HEK293 (cell line): ENCODE data around the gene RPS15.
A peak's percentile ranks its signal among the peaks of the same experiment; 100 is the strongest.

Experiments used
- CTCF ChIA-PET: fragments of 350-600 bp; formaldehyde crosslinking; extraction: SDS; loops from one replicate; lab custom pipeline; 2021; ENCODE audit warnings: antibody characterized with exemption; lab: Yijun Ruan, JAX
- POLR2A ChIA-PET: fragments of 300-600 bp; formaldehyde crosslinking; extraction: SDS; loops from one replicate; lab custom pipeline; 2020; ENCODE audit warnings: antibody characterized with exemption, inconsistent platforms; lab: Yijun Ruan, JAX
- H3K27ac ChIP-seq: fragments of 200-500 bp; sonication (Bioruptor generic); 2 replicates; pipeline ENCODE4 v1.5.1; 2014; ENCODE audit warnings: low read depth, low read length, control low read depth, inconsistent platforms; ENCODE audit errors: extremely low read depth
- H3K36me3 ChIP-seq, 2 experiments: fragments of 200-500 bp in 1 of 2; sonication (Bioruptor generic) in 1 of 2; 1 replicate in 1 of 2; 2 replicates in 1 of 2; pipeline ENCODE4 v1.5.1; 2014 to 2017; ENCODE audit warnings: inconsistent platforms in 2 of 2, low read length in 2 of 2; ENCODE audit not compliant: control insufficient read depth in 2 of 2, insufficient read depth in 1 of 2
- H3K4me1 ChIP-seq: fragments of 200-500 bp; sonication (Bioruptor generic); 2 replicates; pipeline ENCODE4 v1.5.1; 2014; ENCODE audit warnings: mild to moderate bottlenecking, low read length, inconsistent platforms; ENCODE audit not compliant: control insufficient read depth, insufficient read depth
- H3K4me3 ChIP-seq: 2 replicates; pipeline ENCODE4 v1.5.1; 2011; ENCODE audit warnings: low read depth, mild to moderate bottlenecking, control low read depth, low read length, moderate library complexity
- H3K9me3 ChIP-seq: fragments of 200-500 bp; sonication (Bioruptor generic); 2 replicates; pipeline ENCODE4 v1.5.1; 2014; ENCODE audit warnings: low read depth, low read length, inconsistent platforms; ENCODE audit not compliant: control insufficient read depth, insufficient read depth
- KLF1 ChIP-seq: fragments of 450-650 bp; formaldehyde crosslinking; IDR thresholded peaks from 2 replicates; pipeline ENCODE4 v1.5.1; 2016; ENCODE audit warnings: missing biosample characterization, missing genetic modification characterization
- KLF8 ChIP-seq: fragments of 450-650 bp; formaldehyde crosslinking; IDR thresholded peaks from 2 replicates; pipeline ENCODE4 v1.5.1; 2016; ENCODE audit warnings: missing biosample characterization, missing genetic modification characterization
- ZNF16 ChIP-seq: fragments of 450-650 bp; formaldehyde crosslinking; IDR thresholded peaks from 2 replicates; pipeline ENCODE4 v1.5.1; 2016; ENCODE audit warnings: low read depth, missing biosample characterization, missing genetic modification characterization
- ZNF23 ChIP-seq: fragments of 450-650 bp; formaldehyde crosslinking; IDR thresholded peaks from 2 replicates; pipeline ENCODE4 v1.5.1; 2016; ENCODE audit warnings: missing biosample characterization, missing genetic modification characterization, borderline replicate concordance
- TF ChIP-seq, protein P1 (sequence below): fragments of 450-650 bp; formaldehyde crosslinking; IDR thresholded peaks from 2 replicates; pipeline ENCODE4 v1.5.1; 2016; ENCODE audit warnings: missing biosample characterization, missing genetic modification characterization
- TF ChIP-seq, protein P2 (sequence below): fragments of 450-650 bp; formaldehyde crosslinking; IDR thresholded peaks from 2 replicates; pipeline ENCODE4 v1.5.1; 2016; ENCODE audit warnings: missing biosample characterization, missing genetic modification characterization

The RPS15 gene

DNA sequence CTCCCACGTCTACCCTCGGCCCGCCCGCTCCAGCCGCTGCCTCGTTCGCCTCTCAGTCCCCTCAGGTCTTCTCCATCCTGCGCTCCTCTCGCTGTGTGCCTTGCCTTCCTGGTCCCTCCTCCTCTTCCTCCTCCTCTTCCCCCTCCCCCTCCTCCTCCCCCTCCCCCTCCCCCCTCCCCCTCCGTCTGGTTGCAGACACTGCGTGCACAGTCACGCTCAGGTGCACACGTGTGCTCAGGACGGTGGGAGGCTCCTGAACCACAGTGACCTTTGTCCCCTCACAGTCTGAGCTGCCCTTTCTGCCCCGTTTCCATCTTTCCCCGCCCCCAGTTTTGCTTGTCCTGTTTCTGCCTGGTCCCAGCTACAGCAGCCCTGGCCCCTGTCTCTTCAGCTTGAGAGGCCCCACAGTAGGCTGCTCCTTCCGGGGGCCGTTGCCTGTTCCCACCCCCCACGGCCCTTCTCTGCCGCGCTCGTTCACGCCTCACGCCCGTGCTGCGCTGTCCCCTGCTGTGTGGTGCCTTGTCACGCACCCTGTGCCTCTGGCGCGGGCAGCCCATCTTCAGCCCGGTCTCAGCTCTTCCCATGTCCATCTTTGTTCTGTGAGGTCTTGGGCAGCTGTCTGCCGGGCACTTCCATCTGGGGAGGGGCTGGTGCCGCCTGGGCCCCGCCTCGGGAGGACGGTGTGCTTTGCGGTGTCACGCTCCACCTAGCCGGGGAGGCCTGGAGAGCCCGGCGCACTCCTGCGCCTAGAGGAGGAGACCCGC is 13.8 kb upstream of the RPS15 start (continued):
- TF ChIP-seq, protein P1, sequence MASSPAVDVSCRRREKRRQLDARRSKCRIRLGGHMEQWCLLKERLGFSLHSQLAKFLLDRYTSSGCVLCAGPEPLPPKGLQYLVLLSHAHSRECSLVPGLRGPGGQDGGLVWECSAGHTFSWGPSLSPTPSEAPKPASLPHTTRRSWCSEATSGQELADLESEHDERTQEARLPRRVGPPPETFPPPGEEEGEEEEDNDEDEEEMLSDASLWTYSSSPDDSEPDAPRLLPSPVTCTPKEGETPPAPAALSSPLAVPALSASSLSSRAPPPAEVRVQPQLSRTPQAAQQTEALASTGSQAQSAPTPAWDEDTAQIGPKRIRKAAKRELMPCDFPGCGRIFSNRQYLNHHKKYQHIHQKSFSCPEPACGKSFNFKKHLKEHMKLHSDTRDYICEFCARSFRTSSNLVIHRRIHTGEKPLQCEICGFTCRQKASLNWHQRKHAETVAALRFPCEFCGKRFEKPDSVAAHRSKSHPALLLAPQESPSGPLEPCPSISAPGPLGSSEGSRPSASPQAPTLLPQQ: no peak

DNA sequence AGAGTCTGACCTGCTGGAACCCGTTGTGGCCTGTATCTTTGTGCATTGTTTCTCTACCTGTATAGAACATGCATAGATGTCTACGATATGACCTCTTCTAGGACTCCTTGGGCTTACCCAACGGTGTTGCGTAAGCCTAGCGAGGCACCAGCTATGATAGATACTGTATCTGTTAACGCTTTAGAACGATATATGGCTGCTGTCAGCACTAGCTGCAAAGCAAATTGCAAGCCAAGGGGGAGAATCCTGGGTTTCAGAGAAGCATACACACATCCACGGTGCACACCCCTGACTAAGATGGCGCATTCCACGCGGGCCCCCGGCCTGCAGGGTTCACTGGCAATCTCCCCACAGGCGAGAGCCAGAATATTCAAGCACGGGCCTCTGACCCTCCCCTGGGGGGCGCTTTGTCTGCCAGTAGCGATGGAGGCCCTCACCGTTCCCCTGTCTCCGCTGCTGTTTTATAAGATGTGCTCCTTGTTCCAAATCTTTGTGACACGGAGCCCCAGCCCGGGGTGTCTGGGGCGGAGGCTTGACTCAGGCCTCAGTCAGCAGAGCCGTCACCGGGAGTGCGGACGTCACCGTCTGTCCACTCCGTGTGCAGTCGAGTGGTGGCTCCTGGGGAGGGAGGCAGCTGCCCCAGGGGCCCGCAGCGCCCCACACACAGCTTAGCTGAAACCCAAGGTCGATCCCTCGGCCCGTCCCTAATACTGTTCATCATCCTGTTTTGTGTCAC is 12.9 kb upstream of the RPS15 start:
- Histone ChIP-seq H3K4me3 (no peak overlapping the region), H3K27ac (no peak overlapping the region), H3K9me3 (no peaks in the 10 kb centered on the region), H3K36me3 (peaks cover 11 to 98% of the 10 kb centered on the region in 2 experiments), H3K4me1 (no peaks in the 10 kb centered on the region)
- POLR2A ChIA-PET: interaction anchor here (0.6 to 1.1 kb wide), 2 partner anchors 8 kb away, joined by 3 to 4 read pairs; no protein-coding TSS in a partner anchor
- CTCF ChIA-PET: interaction anchor here (0.7 kb wide), 1 partner anchor 12 kb away, joined by 4 read pairs; no protein-coding TSS in a partner anchor
- TF ChIP-seq KLF8 (tag by site-specific recombination): 0 out of 2 replicates have a peak, but pooled peaks have one; percentile 4
- no peak for TF ChIP-seq KLF1 (tag by site-specific recombination)
- TF ChIP-seq, protein P2, sequence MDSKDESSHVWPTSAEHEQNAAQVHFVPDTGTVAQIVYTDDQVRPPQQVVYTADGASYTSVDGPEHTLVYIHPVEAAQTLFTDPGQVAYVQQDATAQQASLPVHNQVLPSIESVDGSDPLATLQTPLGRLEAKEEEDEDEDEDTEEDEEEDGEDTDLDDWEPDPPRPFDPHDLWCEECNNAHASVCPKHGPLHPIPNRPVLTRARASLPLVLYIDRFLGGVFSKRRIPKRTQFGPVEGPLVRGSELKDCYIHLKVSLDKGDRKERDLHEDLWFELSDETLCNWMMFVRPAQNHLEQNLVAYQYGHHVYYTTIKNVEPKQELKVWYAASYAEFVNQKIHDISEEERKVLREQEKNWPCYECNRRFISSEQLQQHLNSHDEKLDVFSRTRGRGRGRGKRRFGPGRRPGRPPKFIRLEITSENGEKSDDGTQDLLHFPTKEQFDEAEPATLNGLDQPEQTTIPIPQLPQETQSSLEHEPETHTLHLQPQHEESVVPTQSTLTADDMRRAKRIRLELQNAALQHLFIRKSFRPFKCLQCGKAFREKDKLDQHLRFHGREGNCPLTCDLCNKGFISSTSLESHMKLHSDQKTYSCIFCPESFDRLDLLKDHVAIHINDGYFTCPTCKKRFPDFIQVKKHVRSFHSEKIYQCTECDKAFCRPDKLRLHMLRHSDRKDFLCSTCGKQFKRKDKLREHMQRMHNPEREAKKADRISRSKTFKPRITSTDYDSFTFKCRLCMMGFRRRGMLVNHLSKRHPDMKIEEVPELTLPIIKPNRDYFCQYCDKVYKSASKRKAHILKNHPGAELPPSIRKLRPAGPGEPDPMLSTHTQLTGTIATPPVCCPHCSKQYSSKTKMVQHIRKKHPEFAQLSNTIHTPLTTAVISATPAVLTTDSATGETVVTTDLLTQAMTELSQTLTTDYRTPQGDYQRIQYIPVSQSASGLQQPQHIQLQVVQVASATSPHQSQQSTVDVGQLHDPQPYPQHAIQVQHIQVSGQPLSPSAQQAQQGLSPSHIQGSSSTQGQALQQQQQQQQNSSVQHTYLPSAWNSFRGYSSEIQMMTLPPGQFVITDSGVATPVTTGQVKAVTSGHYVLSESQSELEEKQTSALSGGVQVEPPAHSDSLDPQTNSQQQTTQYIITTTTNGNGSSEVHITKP (tag by site-specific recombination): peak; percentile 57; the same call in 1 of the 2 replicates

DNA sequence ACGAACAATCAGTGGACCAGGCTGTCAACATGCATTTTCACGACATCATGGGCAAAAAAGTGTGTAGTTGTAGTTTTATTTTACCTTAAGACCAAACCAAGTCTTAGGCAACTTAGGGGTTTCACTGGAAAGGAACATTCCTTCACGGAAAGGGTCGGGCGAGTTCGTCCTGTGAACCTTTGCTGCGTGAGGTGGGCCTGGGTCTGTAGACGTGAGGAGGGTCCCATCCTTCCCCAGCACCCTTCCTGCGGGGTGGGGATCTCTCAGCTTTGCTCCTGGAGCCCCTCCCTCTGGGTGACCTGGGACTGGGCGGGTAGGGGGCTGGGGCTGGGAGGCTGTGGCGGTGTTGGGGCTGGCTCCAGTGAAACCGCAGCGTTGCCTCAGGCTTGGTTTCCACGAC is 12.3 kb upstream of the RPS15 start:
- Histone ChIP-seq H3K27ac (no peak overlapping the region), H3K9me3 (no peaks in the 10 kb centered on the region), H3K4me1 (no peaks in the 10 kb centered on the region), H3K4me3 (no peak overlapping the region), H3K36me3 (peaks cover 15 to 94% of the 10 kb centered on the region in 2 experiments)
- POLR2A ChIA-PET: interaction anchor here (0.6 kb wide), 1 partner anchor 9 kb away, joined by 4 read pairs; no protein-coding TSS in a partner anchor
- CTCF ChIA-PET: interaction anchor here (0.7 kb wide), 1 partner anchor 11 kb away, joined by 4 read pairs; no protein-coding TSS in a partner anchor
- TF ChIP-seq, protein P2 (tag by site-specific recombination): peak; percentile 72
- no peak for TF ChIP-seq ZNF16 (tag by site-specific recombination)
- no peak for TF ChIP-seq ZNF23 (tag by site-specific recombination)
